Caki2 (cell line): ENCODE data around the gene LYPD5. TPM values are rescaled to one million over a fixed set of nuclear protein-coding genes. Genes with fewer than 3 reads are reported as not detected.
"Not testable (repeated sequence)": the region's sequence is repeated elsewhere in the genome, so short reads cannot be mapped to it uniquely, and the experiment has no call there.

Source experiments
- DNase-seq: peaks from one replicate; pipeline ENCODE4 v3.0.0-alpha.2; 2015; ENCODE audit warnings: low read depth
- in situ Hi-C: cut with HindIII; loops from 2 replicates; pipeline ENCODE4 v1.10.0; 2016; ENCODE audit warnings: low sequenced_read_pairs, low pct_unique_long_range_greater_than_20kb, mixed read lengths
- total RNA-seq: library from RNA; depleted of rRNA; stranded (reverse); fragments of >200 nt; shearing (Covaris generic); gene quantifications from 2 replicates; pipeline ENCODE4 v1.2.3, GENCODE V29; 2014; ENCODE audit warnings: low replicate concordance

The LYPD5 gene
- total RNA-seq, 1 experiment from 2014 or later = 9.5 TPM

- DNase-seq = peak; percentile 93
- in situ Hi-C loops = no loop called here
Observed at GRCh38 chr19:43765109-43765876, 37.0 kb downstream of the LYPD5 start.

GRCh38 chr19:43764684-43765083 is 37.6 kb downstream of the LYPD5 start:
- DNase-seq, in situ Hi-C loops: not testable (repeated sequence)

- DNase-seq = no peak
- in situ Hi-C loops = no loop called here
Observed at GRCh38 chr19:43763473-43763939, 38.7 kb downstream of the LYPD5 start.

- in situ Hi-C loops = no loop called here
- no peak for DNase-seq
Observed at GRCh38 chr19:43762814-43763213, 39.4 kb downstream of the LYPD5 start.

- in situ Hi-C loops = no loop called here
- no peak for DNase-seq
Observed at GRCh38 chr19:43760941-43761340, 41.3 kb downstream of the LYPD5 start.

- peak; percentile 74 for DNase-seq
- in situ Hi-C loops = no loop called here
Observed at GRCh38 chr19:43759515-43759914, 42.7 kb downstream of the LYPD5 start.

GRCh38 chr19:43755256-43755801 is 46.9 kb downstream of the LYPD5 start:
- peak; percentile 74 for DNase-seq
- in situ Hi-C loops = no loop called here

- DNase-seq = peak; percentile 99
- in situ Hi-C loops = no loop called here
Observed at GRCh38 chr19:43754503-43755255, 47.6 kb downstream of the LYPD5 start, which contains the start of gene SMG9. SMG9 (minus strand) TSS chr19:43754962; CDS start chr19:43750741, 4,221 bp downstream.

GRCh38 chr19:43754253-43754502 is 48.1 kb downstream of the LYPD5 start:
- no peak for DNase-seq
- in situ Hi-C loops = no loop called here

- in situ Hi-C loops = no loop called here
- no peak for DNase-seq
Observed at GRCh38 chr19:43752287-43752875, 49.9 kb downstream of the LYPD5 start.

- in situ Hi-C loops = no loop called here
- DNase-seq = no peak
Observed at GRCh38 chr19:43751466-43752220, 50.6 kb downstream of the LYPD5 start.

GRCh38 chr19:43749898-43750297 is 52.3 kb downstream of the LYPD5 start:
- in situ Hi-C loops = no loop called here
- no peak for DNase-seq

- in situ Hi-C loops = no loop called here
- DNase-seq = no peak
Observed at GRCh38 chr19:43749152-43749551, 53.1 kb downstream of the LYPD5 start.

GRCh38 chr19:43748685-43749084 is 53.6 kb downstream of the LYPD5 start:
- no peak for DNase-seq
- in situ Hi-C loops = no loop called here

GRCh38 chr19:43748205-43748594 is 54.0 kb downstream of the LYPD5 start:
- in situ Hi-C loops = no loop called here
- DNase-seq = no peak

GRCh38 chr19:43747557-43748204 is 54.6 kb downstream of the LYPD5 start:
- DNase-seq = no peak
- in situ Hi-C loops = no loop called here
